Kidney epithelial cell (primary cell): Measurements from ENCODE around the gene LETMD1. TPM values are rescaled to one million over a fixed set of nuclear protein-coding genes. Genes with fewer than 3 reads are reported as not detected.

Experiments used
- DNase-seq: peaks from one replicate; pipeline ENCODE4 v3.0.0-alpha.2; 2010; ENCODE audit warnings: low read depth
- H3K27me3 ChIP-seq: 2 replicates; pipeline ENCODE4 v1.6.0; 2011; ENCODE audit warnings: low read length; ENCODE audit not compliant: control insufficient read depth, insufficient read depth
- H3K36me3 ChIP-seq: 2 replicates; pipeline ENCODE4 v1.5.1; 2011; ENCODE audit warnings: low read length; ENCODE audit not compliant: control insufficient read depth, insufficient read depth
- H3K4me3 ChIP-seq: 2 replicates; pipeline ENCODE4 v1.5.1; 2011; ENCODE audit warnings: low read depth, mild to moderate bottlenecking, control low read depth, low read length
- total RNA-seq: library from RNA; depleted of rRNA; stranded (reverse); fragments of >200 nt; gene quantifications from 2 replicates; pipeline ENCODE4 v1.2.3, GENCODE V29; 2015
- TF ChIP-seq, protein P1 (sequence below): IDR thresholded peaks from 2 replicates; pipeline ENCODE4 v1.5.1; 2011; ENCODE audit warnings: mild to moderate bottlenecking, moderate library complexity, low read length, control low read depth, inconsistent platforms; ENCODE audit not compliant: insufficient read depth, poor library complexity, severe bottlenecking

Gene LETMD1
- total RNA-seq, 1 donor from 2014 or later = 37.9 TPM

GRCh38 chr12:51081421-51081820 lies 33.3 kb downstream of the LETMD1 start:
- TF ChIP-seq, protein P1, sequence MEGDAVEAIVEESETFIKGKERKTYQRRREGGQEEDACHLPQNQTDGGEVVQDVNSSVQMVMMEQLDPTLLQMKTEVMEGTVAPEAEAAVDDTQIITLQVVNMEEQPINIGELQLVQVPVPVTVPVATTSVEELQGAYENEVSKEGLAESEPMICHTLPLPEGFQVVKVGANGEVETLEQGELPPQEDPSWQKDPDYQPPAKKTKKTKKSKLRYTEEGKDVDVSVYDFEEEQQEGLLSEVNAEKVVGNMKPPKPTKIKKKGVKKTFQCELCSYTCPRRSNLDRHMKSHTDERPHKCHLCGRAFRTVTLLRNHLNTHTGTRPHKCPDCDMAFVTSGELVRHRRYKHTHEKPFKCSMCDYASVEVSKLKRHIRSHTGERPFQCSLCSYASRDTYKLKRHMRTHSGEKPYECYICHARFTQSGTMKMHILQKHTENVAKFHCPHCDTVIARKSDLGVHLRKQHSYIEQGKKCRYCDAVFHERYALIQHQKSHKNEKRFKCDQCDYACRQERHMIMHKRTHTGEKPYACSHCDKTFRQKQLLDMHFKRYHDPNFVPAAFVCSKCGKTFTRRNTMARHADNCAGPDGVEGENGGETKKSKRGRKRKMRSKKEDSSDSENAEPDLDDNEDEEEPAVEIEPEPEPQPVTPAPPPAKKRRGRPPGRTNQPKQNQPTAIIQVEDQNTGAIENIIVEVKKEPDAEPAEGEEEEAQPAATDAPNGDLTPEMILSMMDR = no peak
- no peak for DNase-seq
- H3K4me3 ChIP-seq = no peak overlapping the region
- no peaks in the 10 kb centered on the region for H3K36me3 ChIP-seq
- no peaks in the 10 kb centered on the region for H3K27me3 ChIP-seq

- Histone ChIP-seq H3K27me3 (no peaks in the 10 kb centered on the region), H3K36me3 (no peaks in the 10 kb centered on the region), H3K4me3 (peak overlapping the region; percentile 93)
- DNase-seq = no peak
- TF ChIP-seq, protein P1 = no peak
Measured at GRCh38 chr12:51082561-51083125, 34.5 kb downstream of the LETMD1 start.

GRCh38 chr12:51083126-51083833 lies 35.2 kb downstream of the LETMD1 start, which contains the start of gene CSRNP2:
Gene CSRNP2, minus strand, starts transcription at chr12:51083596. Its CDS starts 7,035 bp downstream, at chr12:51076561.
- TF ChIP-seq, protein P1 = no peak
- peak; percentile 77 for DNase-seq
- no peaks in the 10 kb centered on the region for H3K27me3 ChIP-seq
- H3K36me3 ChIP-seq = no peaks in the 10 kb centered on the region
- H3K4me3 ChIP-seq = peak within 1 kb of the TSS; percentile 93

GRCh38 chr12:51085757-51086156 lies 37.6 kb downstream of the LETMD1 start:
- Histone ChIP-seq H3K36me3 (no peaks in the 10 kb centered on the region), H3K4me3 (no peak overlapping the region), H3K27me3 (no peaks in the 10 kb centered on the region)
- DNase-seq = no peak
- TF ChIP-seq, protein P1 = no peak

- TF ChIP-seq, protein P1 = no peak
- no peaks in the 10 kb centered on the region for H3K36me3 ChIP-seq
- no peak overlapping the region for H3K4me3 ChIP-seq
- H3K27me3 ChIP-seq = no peaks in the 10 kb centered on the region
- no peak for DNase-seq
Measured at GRCh38 chr12:51086933-51087332, 38.8 kb downstream of the LETMD1 start.
